PC-3 (cell line): ENCODE results near the gene UNCX. TPM values are rescaled to one million over a fixed set of nuclear protein-coding genes. Genes with fewer than 3 reads are reported as not detected.
A peak's percentile ranks its signal among the peaks of the same experiment; 100 is the strongest.

ENCODE experiments used
- ATAC-seq: fragments of 200-7000 bp; cut with Tn5 transposase; 2 replicates; pipeline ENCODE4 v1.9.1; 2020; ENCODE audit warnings: mild to moderate bottlenecking, moderate library complexity
- BruUV-seq: library from RNA; stranded (reverse); fragments of 400-500 nt; replicated peaks from 2 replicates; lab custom pipeline; 2021; lab: Mats Ljungman, UMichigan
- CTCF ChIA-PET: fragments of 300-600 bp; sonication (Branson Sonifier 250); formaldehyde crosslinking; loops from one replicate; lab custom pipeline; 2022; ENCODE audit warnings: antibody characterized with exemption; lab: Charles Lee
- POLR2A ChIA-PET: fragments of 300-600 bp; sonication (Branson Sonifier 250); formaldehyde crosslinking; loops from one replicate; lab custom pipeline; 2022; ENCODE audit warnings: antibody characterized with exemption; ENCODE audit not compliant: unreplicated experiment; lab: Charles Lee
- DNase-seq: peaks from one replicate; pipeline ENCODE4 v3.0.0-alpha.2; 2015
- H2AFZ ChIP-seq: fragments of 300-600 bp; sonication (generic); 2 replicates; pipeline ENCODE4 v1.6.0; 2016; ENCODE audit warnings: antibody characterized with exemption, low read length
- H3F3A ChIP-seq: fragments of 300-600 bp; sonication (generic); one replicate; pipeline ENCODE4 v1.6.0; 2017; ENCODE audit warnings: antibody characterized with exemption, low read length, control low read depth, mild to moderate bottlenecking; ENCODE audit not compliant: unreplicated experiment
- H3K27ac ChIP-seq: fragments of 300-600 bp; sonication (generic); 2 replicates; pipeline ENCODE4 v1.5.1; 2016; ENCODE audit warnings: mild to moderate bottlenecking, low read length
- H3K27me3 ChIP-seq: fragments of 300-600 bp; sonication (generic); 2 replicates; pipeline ENCODE4 v1.6.1; 2016; ENCODE audit warnings: low read length, mixed read lengths
- H3K36me3 ChIP-seq: fragments of 300-600 bp; sonication (generic); 2 replicates; pipeline ENCODE4 v1.6.1; 2016; ENCODE audit warnings: low read depth, mixed run types, low read length, mixed read lengths
- H3K4me1 ChIP-seq: fragments of 300-600 bp; sonication (generic); 2 replicates; pipeline ENCODE4 v1.5.1; 2016; ENCODE audit warnings: low read length; ENCODE audit not compliant: insufficient read depth
- H3K4me2 ChIP-seq: fragments of 300-600 bp; sonication (generic); 2 replicates; pipeline ENCODE4 v1.6.0; 2016; ENCODE audit warnings: low read length
- H3K4me3 ChIP-seq: fragments of 300-600 bp; sonication (generic); 2 replicates; pipeline ENCODE4 v1.5.1; 2016; ENCODE audit warnings: mild to moderate bottlenecking, low read length, mixed read lengths
- H3K79me2 ChIP-seq: fragments of 300-600 bp; sonication (generic); 2 replicates; pipeline ENCODE4 v1.6.1; 2017; ENCODE audit warnings: low read length, mixed read lengths
- H3K9ac ChIP-seq: fragments of 300-600 bp; sonication (generic); 2 replicates; pipeline ENCODE4 v1.6.0; 2016; ENCODE audit warnings: mild to moderate bottlenecking, low read length
- H3K9me2 ChIP-seq: fragments of 300-600 bp; sonication (generic); replicated peaks from 2 replicates; pipeline ENCODE4 v1.6.1; 2016; ENCODE audit warnings: mixed run types, low read length, mixed read lengths
- H3K9me3 ChIP-seq: fragments of 300-600 bp; sonication (generic); 2 replicates; pipeline ENCODE4 v1.6.1; 2016; ENCODE audit warnings: low read length, mixed read lengths
- H4K20me1 ChIP-seq: fragments of 300-600 bp; sonication (generic); 2 replicates; pipeline ENCODE4 v1.6.1; 2016; ENCODE audit warnings: low read length, mixed read lengths
- CTCF ChIP-seq: fragments of 300-600 bp; sonication (generic); conservative IDR thresholded peaks from 2 replicates; pipeline ENCODE4 v1.5.1; 2017; ENCODE audit warnings: antibody characterized with exemption, low read depth, mild to moderate bottlenecking, low read length
- EZH2 ChIP-seq: fragments of 300-600 bp; sonication (generic); IDR thresholded peaks from one replicate; pipeline ENCODE4 v1.6.1; 2017; ENCODE audit warnings: antibody characterized with exemption, mild to moderate bottlenecking, low read length; ENCODE audit not compliant: unreplicated experiment
- EZH2phosphoT487 ChIP-seq: fragments of 300-600 bp; sonication (generic); IDR thresholded peaks from 2 replicates; pipeline ENCODE4 v1.6.1; 2018; ENCODE audit warnings: mild to moderate bottlenecking, antibody characterized with exemption, low read length, borderline replicate concordance
- intact Hi-C: fragments of 100-400 bp; cut with micrococcal nuclease; formaldehyde crosslinking; loops from 2 replicates; pipeline ENCODE4 v1.9.0; 2023
- total RNA-seq: library from RNA; depleted of rRNA; stranded (reverse); fragments of >200 nt; gene quantifications from 2 replicates; pipeline ENCODE4 v1.2.3, GENCODE V29; 2014

Gene UNCX
- total RNA-seq, 1 experiment from 2014 or later: not detected

GRCh38 chr7:1238931-1239802 lies 6.5 kb downstream of the UNCX start:
- H4K20me1 ChIP-seq: no peaks in the 10 kb centered on the region
- no peaks in the 10 kb centered on the region for H3K36me3 ChIP-seq
- H3K9ac ChIP-seq: no peak overlapping the region
- TF ChIP-seq CTCF: no peak
- peak; percentile 13; the same call in 1 of the 2 replicates for TF ChIP-seq EZH2phosphoT487
- H3K4me3 ChIP-seq: no peak overlapping the region
- H3K79me2 ChIP-seq: no peaks in the 10 kb centered on the region
- H3K27ac ChIP-seq: no peak overlapping the region
- no peak overlapping the region for H2AFZ ChIP-seq
- no peaks in the 10 kb centered on the region for H3F3A ChIP-seq
- ATAC-seq: no peak
- no peaks in the 10 kb centered on the region for H3K4me1 ChIP-seq
- intact Hi-C loops: no loop called here
- H3K9me2 ChIP-seq: no peaks in the 10 kb centered on the region
- no peaks in the 10 kb centered on the region for H3K9me3 ChIP-seq
- DNase-seq: no peak
- ChIA-PET POLR2A (no interaction called here), CTCF (no interaction called here)
- BruUV-seq: no TSS peak
- peaks cover 89% of the 10 kb centered on the region for H3K27me3 ChIP-seq
- H3K4me2 ChIP-seq: no peak overlapping the region

- H3F3A ChIP-seq: no peaks in the 10 kb centered on the region
- no peaks in the 10 kb centered on the region for H3K36me3 ChIP-seq
- no peak overlapping the region for H3K27ac ChIP-seq
- no peak overlapping the region for H3K9ac ChIP-seq
- BruUV-seq: no TSS peak
- H3K4me3 ChIP-seq: no peak overlapping the region
- no peak overlapping the region for H2AFZ ChIP-seq
- H3K4me2 ChIP-seq: no peak overlapping the region
- no peaks in the 10 kb centered on the region for H4K20me1 ChIP-seq
- intact Hi-C loops: no loop called here
- H3K9me2 ChIP-seq: no peaks in the 10 kb centered on the region
- POLR2A ChIA-PET: no interaction called here
- H3K79me2 ChIP-seq: no peaks in the 10 kb centered on the region
- no peaks in the 10 kb centered on the region for H3K4me1 ChIP-seq
- peaks cover 89% of the 10 kb centered on the region for H3K27me3 ChIP-seq
- ATAC-seq (no peak), DNase-seq (no peak)
- H3K9me3 ChIP-seq: no peaks in the 10 kb centered on the region
- CTCF ChIA-PET: no interaction called here
- no peak for TF ChIP-seq CTCF
- TF ChIP-seq EZH2: peak; percentile 4
These were observed 7.3 kb downstream of the UNCX start for GRCh38 chr7:1239803-1240516.
